Lung microvascular endothelial cell (primary cell): ENCODE results near the gene DBNL. TPM values are rescaled to one million over a fixed set of nuclear protein-coding genes. Genes with fewer than 3 reads are reported as not detected.
"Not testable (repeated sequence)": the region's sequence is repeated elsewhere in the genome, so short reads cannot be mapped to it uniquely, and the experiment has no call there.

Experiments used
- DNase-seq, 2 donors: peaks; one replicate each; pipeline versions ENCODE4 v3.0.0 to v3.0.0-alpha.2; 2010; ENCODE audit warnings: low read depth in 2 of 2
- total RNA-seq: library from RNA; depleted of rRNA; stranded (reverse); fragments of >200 nt; gene quantifications from 2 replicates; pipeline ENCODE4 v1.2.1, GENCODE V29; 2014

Gene DBNL
- 85.9 and 97.8 TPM in 2 replicates for total RNA-seq

DNA sequence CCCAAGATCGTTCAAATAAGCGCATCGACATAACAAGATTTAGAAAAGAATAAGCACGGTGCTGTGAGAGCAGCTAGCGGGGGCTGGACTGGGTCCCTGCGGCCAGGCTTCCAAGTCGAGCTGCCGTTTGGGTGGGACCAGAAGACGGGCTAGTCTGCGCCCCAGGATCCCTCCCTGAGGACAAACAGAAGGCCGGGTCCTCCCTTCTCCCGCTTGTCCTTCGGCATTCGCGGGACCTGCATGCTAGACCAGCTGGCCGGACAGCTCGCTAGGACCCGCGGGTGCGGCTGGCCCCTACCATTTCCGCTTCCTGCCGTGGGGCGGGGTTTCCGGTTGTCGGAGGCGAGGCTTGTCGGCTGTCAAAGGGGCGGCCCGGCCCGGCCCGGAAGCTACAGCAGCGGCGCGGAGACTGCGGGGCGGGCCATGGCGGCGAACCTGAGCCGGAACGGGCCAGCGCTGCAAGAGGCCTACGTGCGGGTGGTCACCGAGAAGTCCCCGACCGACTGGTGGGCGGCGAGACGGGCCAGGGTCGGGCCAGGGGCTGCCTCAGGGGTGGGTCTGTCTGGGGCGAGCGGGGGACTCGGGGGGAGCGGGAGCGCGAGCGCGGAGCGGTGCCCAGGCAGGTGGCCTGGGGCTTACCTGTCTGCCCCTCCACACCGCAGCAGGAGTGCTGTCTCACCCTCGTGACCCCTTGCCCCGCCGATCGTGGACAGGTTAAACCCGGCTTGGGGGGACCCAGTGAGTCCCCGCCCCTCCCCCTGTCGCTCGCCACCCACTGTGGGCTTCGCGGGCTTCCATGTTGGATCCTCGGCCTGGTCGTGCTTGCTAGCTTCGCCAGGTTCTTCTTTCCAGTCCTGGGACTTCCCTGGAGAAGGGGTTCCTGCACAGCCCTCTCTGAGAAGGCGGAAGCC is at the start of gene DBNL:
Gene DBNL, plus strand, starts transcription at position 388 of the 911 bp plus-strand sequence. Its CDS starts 36 bp downstream, at position 424.
- DNase-seq = peak; percentile 87 to 88

DNA sequence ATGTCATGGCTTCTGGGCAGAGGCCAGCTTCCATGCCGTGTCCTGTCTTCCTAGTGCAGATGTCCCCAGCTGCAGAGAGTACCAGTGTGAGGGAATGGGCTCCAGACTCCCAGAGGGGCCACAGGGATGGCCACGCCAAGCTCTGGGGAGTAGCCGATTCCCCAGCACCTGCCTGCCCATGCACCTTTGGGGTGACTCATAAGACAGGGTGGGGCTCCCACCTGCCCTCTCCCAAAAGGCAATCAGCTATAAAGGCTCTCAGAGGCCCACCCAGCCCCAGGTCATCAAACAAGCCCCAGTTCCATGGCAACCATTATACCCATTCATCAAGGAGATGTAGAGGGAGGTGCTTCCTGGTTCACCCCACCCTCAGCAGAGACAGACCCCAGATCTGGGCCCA is 47.0 kb upstream of the DBNL start, which contains the start of gene SPDYE1:
Gene SPDYE1, plus strand, starts transcription at position 366 of the 400 bp plus-strand sequence. CDS start 2,053 bp downstream, outside the sequence.
- DNase-seq = not testable (repeated sequence)

GRCh38 chr7:44012081-44012480 is 32.4 kb upstream of the DBNL start:
- not testable (repeated sequence) for DNase-seq

DNA sequence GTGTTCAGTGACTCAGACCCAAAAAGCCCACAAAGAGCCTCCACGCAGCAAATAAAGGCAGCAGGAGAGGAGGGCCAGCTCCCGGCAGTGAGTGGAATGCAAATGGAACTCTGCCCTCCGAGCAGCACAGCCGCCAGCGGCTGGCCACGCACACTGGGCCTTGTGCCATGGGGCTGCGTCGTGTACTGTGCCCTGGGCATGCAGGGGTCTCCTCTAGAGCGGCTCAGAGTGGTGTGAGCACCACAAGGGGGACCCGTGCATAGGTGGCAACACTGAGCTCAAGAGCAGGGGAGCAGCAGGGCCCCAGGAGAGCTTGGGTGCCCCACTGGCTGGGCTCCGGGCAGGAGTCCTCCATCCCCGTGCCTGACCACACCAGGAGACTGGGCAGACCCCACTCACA is 29.4 kb upstream of the DBNL start:
- not testable (repeated sequence) for DNase-seq

- peak; percentile 94 for DNase-seq
Measured at GRCh38 chr7:44018857-44019807, 25.4 kb upstream of the DBNL start.

DNA sequence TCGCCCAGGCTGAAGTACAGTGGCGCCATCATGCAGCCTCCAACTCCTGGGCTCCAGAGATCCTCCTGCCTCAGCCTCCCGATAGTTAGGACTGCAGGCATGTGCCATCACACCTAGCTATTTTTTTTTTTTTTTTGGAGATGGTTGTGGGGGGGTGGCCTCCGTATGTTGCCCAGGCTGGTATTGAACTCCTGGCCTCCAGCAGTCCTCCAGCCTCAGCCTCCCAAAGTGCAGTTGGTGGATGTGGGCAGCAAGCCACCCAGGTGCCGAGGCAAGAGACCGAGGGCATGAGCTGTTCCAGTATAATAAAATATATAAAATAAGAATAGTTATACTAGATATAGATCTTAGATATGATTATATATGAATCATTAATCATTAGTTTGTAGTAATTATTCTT is 24.7 kb upstream of the DBNL start:
- DNase-seq = not testable (repeated sequence)

GRCh38 chr7:44022069-44022468 is 22.4 kb upstream of the DBNL start:
- DNase-seq = not testable (repeated sequence)

DNA sequence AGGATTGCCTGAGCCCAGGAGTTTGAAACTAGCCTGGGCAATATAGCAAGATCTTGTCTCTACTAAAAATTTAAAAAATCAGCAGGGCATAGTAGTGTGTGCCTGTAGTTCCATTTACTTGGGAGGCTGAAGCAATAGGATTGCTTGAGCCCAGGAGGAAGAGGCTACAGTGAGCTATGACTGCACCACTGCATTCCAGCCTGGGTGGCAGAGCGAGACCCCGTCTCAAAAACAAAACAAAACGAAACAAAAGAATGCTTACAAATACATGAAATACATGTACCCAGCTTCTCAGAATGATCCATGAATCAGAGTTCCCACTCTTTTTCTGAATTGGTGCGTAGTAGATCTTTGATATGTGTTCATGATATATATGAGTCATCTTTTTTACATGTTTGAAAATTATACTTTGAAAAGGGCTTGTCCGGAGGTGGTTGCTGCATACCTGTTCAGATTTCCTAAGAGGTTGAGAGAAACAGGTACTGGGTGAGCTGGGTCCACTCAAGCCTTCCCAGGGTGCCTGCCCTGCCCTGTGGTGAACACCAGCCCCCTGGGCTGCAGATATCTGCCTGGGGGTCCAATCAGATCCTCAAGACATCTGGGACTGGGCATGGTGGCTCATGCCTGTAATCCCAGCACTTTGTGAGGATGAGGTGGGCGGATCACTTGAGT is 21.6 kb upstream of the DBNL start:
- not testable (repeated sequence) for DNase-seq

- DNase-seq = not testable (repeated sequence)
Measured at GRCh38 chr7:44029433-44029832, 15.1 kb upstream of the DBNL start.

GRCh38 chr7:44030029-44030428 is 14.5 kb upstream of the DBNL start:
- not testable (repeated sequence) for DNase-seq

DNA sequence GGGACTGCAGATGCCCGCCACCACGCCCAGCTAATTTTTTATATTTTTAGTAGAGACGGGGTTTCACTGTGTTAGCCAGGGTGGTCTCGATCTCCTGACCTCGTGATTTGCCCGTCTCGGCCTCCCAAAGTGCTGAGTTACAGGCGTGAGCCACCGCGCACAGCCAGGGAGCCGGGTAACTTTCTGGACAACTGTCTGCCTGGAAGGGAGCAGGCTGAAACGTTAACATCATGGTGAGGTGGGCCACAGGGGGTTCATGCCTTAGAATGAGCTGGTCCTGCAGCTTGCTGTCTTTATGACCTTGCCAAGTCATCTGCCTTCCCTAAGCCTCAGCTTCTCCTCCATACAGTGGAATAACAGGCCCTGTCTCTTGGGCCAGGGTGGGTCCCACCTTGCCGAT is 13.2 kb upstream of the DBNL start:
- not testable (repeated sequence) for DNase-seq

GRCh38 chr7:44032031-44032430 is 12.5 kb upstream of the DBNL start:
- DNase-seq = not testable (repeated sequence)

DNA sequence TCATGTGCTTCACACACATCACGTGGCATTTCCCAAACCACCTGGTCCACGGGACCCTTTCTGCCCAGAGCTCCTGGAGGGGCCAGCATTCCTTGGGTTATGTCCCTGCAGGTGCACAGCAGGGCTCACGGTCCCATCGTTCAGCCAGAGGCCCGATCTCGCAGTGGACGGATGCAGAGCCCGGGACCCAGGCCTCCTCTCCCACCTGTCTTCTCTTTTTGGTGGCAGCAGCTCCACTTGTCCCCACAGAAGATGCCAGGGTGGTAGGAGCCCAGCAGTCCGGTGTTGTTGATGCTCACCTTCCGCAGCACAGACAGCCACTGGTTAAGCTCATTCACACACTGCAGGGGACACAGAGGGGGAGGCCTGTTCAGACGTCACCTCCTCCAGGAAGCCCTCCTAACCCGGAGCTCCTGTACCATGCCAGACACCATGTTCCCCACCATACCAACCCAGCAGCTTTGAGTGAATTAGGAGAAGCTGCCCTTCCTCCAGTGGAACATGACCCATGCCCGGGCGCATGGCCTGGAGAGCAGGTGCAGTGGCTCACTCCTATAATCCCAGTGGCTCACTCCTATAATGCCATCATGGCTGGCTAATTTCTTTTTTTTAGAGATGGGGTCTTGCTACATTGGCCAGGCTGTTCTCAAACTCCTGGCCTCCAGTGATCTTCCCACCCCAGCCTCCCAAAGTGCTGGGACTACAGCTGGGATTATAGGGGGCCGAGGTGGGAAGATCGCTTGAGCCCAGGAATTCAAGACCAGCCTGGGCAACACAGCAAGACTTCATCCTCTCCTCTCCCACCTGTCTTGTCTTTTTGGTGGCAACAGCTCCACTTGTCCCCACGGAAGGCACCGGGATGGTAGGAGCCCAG is 10.3 kb upstream of the DBNL start:
- DNase-seq = not testable (repeated sequence)

DNA sequence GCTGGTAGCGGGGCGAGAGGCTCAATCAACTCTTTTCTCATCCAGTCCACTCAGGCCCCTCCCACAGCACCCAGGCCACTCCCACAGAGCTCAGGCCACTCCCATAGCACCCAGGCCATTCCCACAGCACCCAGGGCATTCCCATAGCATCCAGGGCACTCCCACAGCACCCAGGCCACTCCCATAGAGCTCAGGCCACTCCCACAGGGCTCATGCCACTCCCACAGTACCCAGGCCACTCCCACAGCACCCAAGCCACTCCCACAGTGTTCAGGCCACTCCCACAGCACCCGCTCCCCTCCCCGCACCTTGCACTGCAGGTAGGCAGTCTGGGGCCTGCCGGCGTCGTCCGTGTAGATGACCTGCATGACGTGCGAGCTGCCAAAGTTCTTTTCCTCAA is 8.1 kb upstream of the DBNL start:
- DNase-seq = peak; percentile 37 to 46

GRCh38 chr7:44037951-44038350 is 6.6 kb upstream of the DBNL start:
- not testable (repeated sequence) for DNase-seq

- not testable (repeated sequence) for DNase-seq
Measured at GRCh38 chr7:44038553-44038952, 5.9 kb upstream of the DBNL start.

GRCh38 chr7:44038961-44039558 is 5.4 kb upstream of the DBNL start:
- DNase-seq = peak; percentile 31 to 72

DNA sequence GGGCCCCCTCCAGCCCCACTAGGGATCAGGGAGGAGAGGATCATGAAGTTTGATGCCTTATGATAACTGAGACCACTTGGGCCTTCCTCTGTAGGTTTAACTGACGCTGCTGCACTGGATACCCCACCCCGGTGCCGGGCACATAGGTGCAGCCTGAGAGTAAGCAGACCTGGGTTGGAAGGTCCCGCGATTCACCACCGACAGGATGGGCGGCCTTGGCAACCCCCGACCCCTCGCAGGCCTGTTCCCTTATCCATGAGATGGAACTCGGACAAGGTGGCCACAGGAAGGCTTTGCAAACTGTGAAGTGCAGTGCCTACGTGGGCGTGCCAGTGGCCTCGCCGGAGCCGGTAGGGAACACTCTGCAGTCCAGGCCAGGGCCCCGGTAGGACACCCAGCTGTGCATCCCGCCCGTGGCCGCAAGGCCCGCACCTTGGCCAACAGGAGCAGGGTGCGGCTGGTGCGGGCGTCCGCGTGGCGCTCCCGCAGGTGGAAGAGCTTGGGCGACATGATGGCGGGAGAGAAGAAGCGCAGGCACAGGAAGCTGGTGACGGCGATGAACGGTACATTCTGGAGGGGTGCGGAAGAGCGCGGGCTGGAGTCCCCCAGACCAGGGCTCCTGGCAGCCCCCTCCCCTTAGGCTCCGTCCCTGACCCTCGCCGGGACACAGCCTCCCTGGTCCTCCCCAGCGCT is 4.6 kb upstream of the DBNL start:
- DNase-seq = not testable (repeated sequence)

- peak in 1 of 2 donors; percentile 23 for DNase-seq
Measured at GRCh38 chr7:44040493-44040891, 4.0 kb upstream of the DBNL start.
